Uterus (tissue), 4 donors: Measurements from ENCODE around the gene TRIM49B. TPM values are rescaled to one million over a fixed set of nuclear protein-coding genes. Genes with fewer than 3 reads are reported as not detected.
"Not testable (repeated sequence)": the region's sequence is repeated elsewhere in the genome, so short reads cannot be mapped to it uniquely, and the experiment has no call there.

Experiments
- DNase-seq, 2 donors: peaks; one replicate each; pipeline ENCODE4 v3.0.0-alpha.2; 2019 to 2020
- H3K27ac ChIP-seq, 2 donors: fragments of 200-600 bp; sonication (generic); 1 replicate in 1 of 2; 2 replicates in 1 of 2; pipeline ENCODE4 v1.5.1; 2016 to 2018
- H3K27me3 ChIP-seq, 2 donors: fragments of 200-600 bp; sonication (generic); one replicate each; pipeline ENCODE4 v1.5.1; 2018 to 2019; ENCODE audit warnings: control low read depth in 1 of 2
- H3K36me3 ChIP-seq, 2 donors: fragments of 200-600 bp; sonication (generic); one replicate each; pipeline ENCODE4 v1.5.1; 2019; ENCODE audit warnings: control low read depth in 1 of 2
- H3K4me1 ChIP-seq, 2 donors: fragments of 200-600 bp; sonication (generic); one replicate each; pipeline ENCODE4 v1.5.1; 2018 to 2019; ENCODE audit warnings: control low read depth in 1 of 2
- H3K4me3 ChIP-seq, 2 donors: fragments of 200-600 bp; sonication (generic); 1 replicate in 1 of 2; 2 replicates in 1 of 2; pipeline ENCODE4 v1.5.1; 2018 to 2019; ENCODE audit warnings: mild to moderate bottlenecking in 1 of 2
- H3K9me3 ChIP-seq, 2 donors: fragments of 200-600 bp; sonication (generic); one replicate each; pipeline ENCODE4 v1.5.1; 2019; ENCODE audit warnings: control low read depth in 1 of 2
- intact Hi-C: fragments of 100-400 bp; cut with DNase I; formaldehyde crosslinking; loops from one replicate; pipeline ENCODE4 v1.15.1; 2023; ENCODE audit warnings: low total_unique reads
- small RNA-seq: library from RNA; depleted of rRNA; stranded (forward); fragments of <200 nt; gene quantifications from one replicate; pipeline ENCODE3, GENCODE V24; 2016
- total RNA-seq, 4 donors: library from RNA; depleted of rRNA in 3 of 4; stranded (reverse); fragments of >200 nt in 3 of 4; gene quantifications; one replicate each; pipeline versions ENCODE4 v1.1.0 to v1.2.4, GENCODE V29; 2014 to 2023
- donor health status: DM: yes; HTN: yes; CAD: no.

The TRIM49B gene
- not detected for total RNA-seq

- H3K4me3 ChIP-seq, DNase-seq, H3K27ac ChIP-seq, H3K36me3 ChIP-seq, H3K9me3 ChIP-seq, H3K4me1 ChIP-seq, H3K27me3 ChIP-seq, intact Hi-C loops: not testable (repeated sequence)
Measured at GRCh38 chr11:49028523-49028922, at the start of gene TRIM49B. Gene TRIM49B (plus strand): TSS chr11:49028823. CDS start chr11:49031600, 2,777 bp downstream.

GRCh38 chr11:48983785-48984184 is 44.8 kb upstream of the TRIM49B start, which contains the start of gene TRIM51G:
Gene TRIM51G (minus strand): TSS chr11:48983885. CDS start chr11:48981695, 2,190 bp downstream.
- H3K4me1 ChIP-seq, DNase-seq, H3K27ac ChIP-seq, H3K4me3 ChIP-seq, H3K36me3 ChIP-seq, H3K9me3 ChIP-seq, H3K27me3 ChIP-seq, intact Hi-C loops: not testable (repeated sequence)

- H3K27me3 ChIP-seq, H3K4me1 ChIP-seq, H3K9me3 ChIP-seq, H3K27ac ChIP-seq, H3K4me3 ChIP-seq, DNase-seq, H3K36me3 ChIP-seq, intact Hi-C loops: not testable (repeated sequence)
Measured at GRCh38 chr11:49048229-49048628, 19.6 kb downstream of the TRIM49B start.

GRCh38 chr11:49049821-49050220 is 21.2 kb downstream of the TRIM49B start:
- intact Hi-C loops, H3K9me3 ChIP-seq, H3K4me1 ChIP-seq, H3K4me3 ChIP-seq, H3K27ac ChIP-seq, DNase-seq, H3K36me3 ChIP-seq, H3K27me3 ChIP-seq: not testable (repeated sequence)

- H3K9me3 ChIP-seq, intact Hi-C loops, H3K4me3 ChIP-seq, H3K36me3 ChIP-seq, DNase-seq, H3K27ac ChIP-seq, H3K27me3 ChIP-seq, H3K4me1 ChIP-seq: not testable (repeated sequence)
Measured at GRCh38 chr11:49059012-49059411, 30.4 kb downstream of the TRIM49B start, which contains the start of gene TRIM64C. Gene TRIM64C (minus strand): TSS chr11:49059112. CDS start chr11:49059112, 0 bp downstream.

GRCh38 chr11:49069897-49070296 is 41.3 kb downstream of the TRIM49B start:
- not testable (repeated sequence) for H3K4me3 ChIP-seq

More at GRCh38 chr11:49069897-49070296, 41.3 kb downstream of the TRIM49B start:
- DNase-seq, H3K9me3 ChIP-seq, H3K27ac ChIP-seq, H3K27me3 ChIP-seq, H3K4me1 ChIP-seq, H3K36me3 ChIP-seq, intact Hi-C loops: not testable (repeated sequence)

Small RNAs within 50 kb of the gene (small RNA-seq; reads per million reads assigned to genes)
- not detected for gene AC084851.1

Other genes starting within 250 kb of the TRIM49B start
- gene TRIM51G, start 44.9 kb upstream of the TRIM49B start, total RNA-seq = not detected
- gene TRIM64C, start 30.3 kb downstream of the TRIM49B start, total RNA-seq = not detected
- gene FOLH1, start 179.8 kb downstream of the TRIM49B start, total RNA-seq = 10 to 100 TPM in 1 of 4 donors, 1 to 10 TPM in 2, not detected in 1; 3.2 to 14.6 (median 4.4) TPM